ENCODE results near the gene CMAS.

GRCh38 chr12:22050078-22050477, 4.1 kb downstream of the CMAS start:
- no peak for TF ChIP-seq EGR1 (IDR thresholded peaks at IDR 0.05; ENCODE audit: low read depth)
- TF ChIP-seq CTCF (IDR thresholded peaks at IDR 0.05 in 2 of 3, conservative IDR thresholded peaks at IDR 0.05 in 1 of 3; ENCODE audit: borderline replicate concordance in 1 of 3, insufficient read depth in 1 of 3, low read depth in 2 of 3, low read length in 2 of 3): no peak
- TF ChIP-seq YY1 (IDR thresholded peaks at IDR 0.05; ENCODE audit: extremely low read depth, insufficient replicate concordance, low read depth, low read length): no peak
- TF ChIP-seq CEBPB (IDR thresholded peaks at IDR 0.05; ENCODE audit: low read depth): no peak
- TF ChIP-seq ZBTB33 (IDR thresholded peaks at IDR 0.05; ENCODE audit: extremely low read depth, insufficient replicate concordance, low read length): no peak
- no peak for TF ChIP-seq REST (IDR thresholded peaks at IDR 0.05; ENCODE audit: low read depth)
- no peak for TF ChIP-seq MAX (IDR thresholded peaks at IDR 0.05)
- TF ChIP-seq POLR2A (IDR thresholded peaks at IDR 0.05; ENCODE audit: borderline replicate concordance, extremely low read depth, insufficient read depth, insufficient read length): no peak
- no peak for TF ChIP-seq CBX3 (IDR thresholded peaks at IDR 0.05; ENCODE audit: low read depth)
- TF ChIP-seq FOSL1 (IDR thresholded peaks at IDR 0.05; ENCODE audit: low read depth): no peak
- TF ChIP-seq SIN3A (IDR thresholded peaks at IDR 0.05; ENCODE audit: low read depth): no peak
- TF ChIP-seq RAD21 (IDR thresholded peaks at IDR 0.05; ENCODE audit: low read depth): no peak
- no peak for TF ChIP-seq EZH2 (IDR thresholded peaks at IDR 0.05)

All from HCT116 (cell line).